SK-N-SH treated with all-trans-retinoic acid at 6 μM for 48 hours (cell line): ENCODE measurements around the gene WDFY2.

Experiments used
- GLIS3 ChIP-seq: fragments of 250-450 bp; sonication (Bioruptor Pico); IDR thresholded peaks from 2 replicates; pipeline ENCODE4 v1.5.0; 2020; ENCODE audit warnings: mild to moderate bottlenecking, moderate library complexity
- TOX ChIP-seq: fragments of 250-450 bp; sonication (Bioruptor Pico); IDR thresholded peaks from 2 replicates; pipeline ENCODE4 v1.8.0; 2021; ENCODE audit warnings: mild to moderate bottlenecking, moderate library complexity, borderline replicate concordance

DNA sequence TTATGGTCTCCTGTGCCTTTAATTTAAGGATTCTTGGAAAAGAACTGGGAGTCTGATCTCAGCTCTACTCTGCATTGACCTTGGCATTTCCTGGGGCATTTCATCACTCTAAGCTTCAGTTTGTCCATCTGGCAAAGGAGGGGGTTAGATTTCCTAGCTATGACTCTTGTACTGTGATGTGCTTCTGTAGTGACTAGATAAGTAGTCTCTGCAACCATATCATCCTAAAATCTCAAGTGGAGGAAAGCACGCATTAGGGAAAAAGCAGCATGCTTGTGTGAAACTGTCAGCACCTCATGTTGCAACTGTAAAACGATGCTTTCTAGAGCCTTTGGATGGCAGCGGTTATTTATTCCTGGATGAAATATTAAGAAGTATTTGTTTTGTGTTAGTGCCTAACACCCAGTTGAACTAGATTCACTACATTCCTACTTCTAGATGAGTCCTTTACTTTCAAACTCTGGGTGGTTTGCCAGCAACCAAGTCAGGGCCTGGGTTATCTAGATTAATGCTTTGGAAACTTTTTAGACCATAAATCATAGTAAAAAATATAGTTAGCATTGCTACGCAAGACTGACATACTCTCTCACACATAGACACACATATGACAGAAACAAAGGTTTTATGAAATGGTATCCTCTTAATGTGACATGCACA lies 6.8 kb downstream of the WDFY2 start:
- no peak for TF ChIP-seq GLIS3 (CRISPR knock-in tag)
- TF ChIP-seq TOX (CRISPR knock-in tag), result no peak
